ENCODE data around the gene ZKSCAN5.

Gene ZKSCAN5

DNA sequence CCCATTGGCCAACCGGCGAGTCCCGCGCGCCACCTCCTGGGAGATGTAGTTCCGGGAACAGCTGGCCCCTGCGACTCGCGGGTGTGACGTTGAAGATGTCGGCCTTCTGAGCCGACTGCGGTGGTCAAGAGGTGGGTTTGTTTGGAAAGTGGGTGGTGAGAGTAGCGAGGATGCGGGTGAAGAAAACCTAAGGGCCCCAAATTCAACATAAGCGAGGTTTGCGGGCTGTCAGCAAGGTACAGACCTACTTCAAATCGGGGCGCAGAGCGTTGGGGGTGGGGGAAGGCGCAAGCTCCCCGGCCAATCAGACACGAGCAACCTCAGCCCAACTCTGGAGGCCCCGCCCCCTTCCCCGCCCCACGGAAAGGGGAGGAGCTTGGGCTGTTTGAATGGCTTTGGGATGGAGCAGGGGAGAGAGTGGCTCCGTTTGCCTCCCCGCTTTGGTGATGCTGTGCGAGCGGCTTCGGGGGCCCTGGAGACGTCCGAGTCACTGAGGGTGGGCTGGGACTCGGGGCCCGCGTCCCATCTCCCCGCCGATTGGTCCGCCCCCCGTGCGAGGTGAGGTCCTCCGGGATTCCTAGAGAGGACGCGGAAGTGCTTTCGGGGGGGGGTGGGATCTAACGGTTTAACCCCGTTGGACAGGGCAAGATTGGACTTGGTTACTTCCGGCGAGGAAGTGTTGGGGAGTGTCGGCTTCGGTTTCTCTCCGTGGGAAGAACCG is at the start of gene ZKSCAN5:
ZKSCAN5 (plus strand) TSS at position 60 of the 721 bp plus-strand sequence. CDS start 1,383 bp downstream, outside the sequence.
- DNase-seq (ENCODE audit: low read depth in 2 of 2), result peak; percentile 92 to 96

DNA sequence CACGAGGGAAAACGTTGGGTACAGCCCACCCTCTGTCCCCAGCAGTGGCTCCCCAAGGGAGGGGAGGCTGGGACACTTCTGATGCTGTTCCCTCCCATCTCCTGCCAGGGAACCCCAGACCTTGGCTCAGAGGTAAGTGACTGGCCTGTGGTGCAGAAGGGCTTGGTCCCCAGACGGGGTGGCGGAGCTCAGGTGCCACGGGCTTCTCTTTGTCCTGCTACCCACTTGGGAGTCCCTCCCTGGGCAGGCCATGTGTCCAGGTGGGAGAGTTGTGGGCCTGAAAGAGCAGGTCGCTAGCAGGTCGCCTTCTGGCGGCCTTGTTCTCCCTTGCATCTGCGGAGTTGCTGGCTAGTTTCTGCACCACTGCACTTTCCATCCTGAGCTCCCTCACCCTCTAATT is 48.6 kb upstream of the ZKSCAN5 start:
- no peak for DNase-seq (ENCODE audit: low read depth in 2 of 2)

DNA sequence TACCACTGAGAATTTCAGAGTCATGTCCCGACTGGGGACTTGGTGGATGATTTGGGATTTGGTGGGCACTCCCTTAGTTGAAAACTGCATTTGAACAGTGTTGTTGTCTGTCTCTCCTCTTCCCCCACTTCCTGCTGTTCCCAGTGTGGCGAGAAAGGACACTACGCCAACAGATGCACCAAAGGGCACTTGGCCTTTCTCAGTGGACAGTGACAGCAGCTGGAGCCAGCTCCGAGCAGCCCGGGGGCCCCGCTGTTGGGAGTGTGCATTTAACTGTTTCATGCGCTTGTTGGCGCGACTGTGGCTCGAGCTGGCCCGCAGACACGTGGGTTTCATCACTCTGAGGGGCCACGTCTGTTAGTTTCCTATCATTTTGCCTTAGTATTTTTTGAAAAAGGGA is 48.2 kb upstream of the ZKSCAN5 start:
- DNase-seq (ENCODE audit: low read depth in 2 of 2), result no peak

DNA sequence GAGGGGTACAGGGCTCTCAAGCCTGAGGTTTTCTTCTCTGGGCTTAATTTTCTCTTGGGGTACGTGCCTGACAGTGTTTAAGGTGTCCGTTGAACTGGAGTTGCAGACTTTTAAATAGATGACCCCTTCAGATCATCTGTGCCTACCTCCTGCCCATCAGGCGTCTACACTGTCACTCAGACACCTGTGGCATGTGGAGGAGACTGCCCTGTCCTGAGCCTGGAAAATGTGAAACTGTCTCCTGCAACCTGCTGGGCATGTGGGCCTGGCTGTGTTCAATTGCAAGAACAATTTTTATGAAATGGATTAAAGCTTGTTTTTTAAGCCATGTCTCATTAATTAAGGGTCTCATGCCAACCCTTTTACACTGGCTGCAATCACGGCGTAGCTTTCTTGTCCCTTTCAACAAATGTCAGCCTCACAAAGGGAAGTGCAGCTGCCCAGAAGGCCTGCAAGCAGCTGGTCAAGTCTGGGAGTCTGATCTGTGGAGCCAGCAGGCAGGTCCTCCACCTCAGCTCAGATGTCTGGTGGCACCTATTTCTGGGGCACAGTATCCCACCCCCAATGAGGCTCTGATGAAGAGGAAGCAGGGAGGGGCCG is 47.3 kb upstream of the ZKSCAN5 start:
- DNase-seq (ENCODE audit: low read depth in 2 of 2), result no peak

DNA sequence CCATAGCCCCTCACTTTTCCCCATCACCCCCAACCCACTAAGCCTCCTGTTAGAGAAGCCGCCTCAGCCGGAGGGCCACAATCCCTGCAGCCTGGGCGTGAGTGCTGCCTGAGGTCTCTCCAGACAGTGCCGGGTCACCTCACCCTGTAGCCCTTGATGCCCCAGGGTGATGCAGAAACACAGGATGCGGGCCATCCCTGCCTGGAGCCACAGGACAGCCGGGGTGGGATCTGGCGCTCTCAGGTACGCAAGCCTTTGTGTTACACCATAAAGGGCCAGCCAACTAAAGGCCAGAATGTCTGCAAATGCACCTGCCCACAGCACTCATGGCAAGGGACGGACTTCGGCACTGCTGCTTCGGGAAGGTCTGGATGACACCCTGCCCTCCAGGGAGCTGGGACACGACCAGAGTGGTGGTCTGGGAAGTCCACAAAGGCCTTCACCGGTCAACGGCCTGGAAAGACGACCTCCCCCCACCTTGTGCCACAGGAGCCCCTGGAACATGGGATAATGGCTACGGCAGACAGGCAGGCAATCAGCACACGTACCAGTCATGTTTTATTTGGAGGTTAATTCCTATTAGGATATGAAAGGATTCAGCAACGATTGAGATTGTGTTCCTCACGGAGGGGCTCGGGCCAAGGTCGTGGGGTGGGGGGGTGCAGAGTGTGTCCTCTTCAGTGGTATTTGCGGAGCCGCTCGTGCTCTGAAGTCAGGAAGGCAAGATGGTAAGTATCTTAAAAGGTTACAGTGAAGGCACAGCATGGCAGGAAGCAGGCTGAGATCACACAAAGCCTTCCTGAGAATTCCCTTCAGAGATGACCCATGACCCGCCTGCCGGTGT is 46.6 kb upstream of the ZKSCAN5 start:
- DNase-seq (ENCODE audit: low read depth in 2 of 2), result no peak

DNA sequence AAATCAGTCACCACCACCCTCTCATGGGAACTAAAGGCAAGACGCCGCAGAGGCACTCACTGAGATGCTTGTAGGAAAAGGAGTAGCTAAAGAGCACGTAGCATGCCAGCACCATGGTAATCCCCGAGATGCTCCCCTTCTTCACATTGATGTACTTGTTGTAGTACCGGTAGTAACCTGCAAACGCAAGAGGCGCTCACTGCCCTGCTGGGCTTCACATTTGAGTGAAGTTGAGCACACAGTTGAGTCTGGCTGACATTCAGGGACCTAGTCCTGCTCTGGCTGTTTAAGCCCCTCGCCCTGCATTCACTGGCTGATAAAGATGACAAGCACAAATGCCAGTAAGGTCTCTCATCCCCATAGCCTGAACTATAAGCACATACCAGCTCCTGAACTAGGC is 45.4 kb upstream of the ZKSCAN5 start:
- DNase-seq (ENCODE audit: low read depth in 2 of 2), result no peak

DNA sequence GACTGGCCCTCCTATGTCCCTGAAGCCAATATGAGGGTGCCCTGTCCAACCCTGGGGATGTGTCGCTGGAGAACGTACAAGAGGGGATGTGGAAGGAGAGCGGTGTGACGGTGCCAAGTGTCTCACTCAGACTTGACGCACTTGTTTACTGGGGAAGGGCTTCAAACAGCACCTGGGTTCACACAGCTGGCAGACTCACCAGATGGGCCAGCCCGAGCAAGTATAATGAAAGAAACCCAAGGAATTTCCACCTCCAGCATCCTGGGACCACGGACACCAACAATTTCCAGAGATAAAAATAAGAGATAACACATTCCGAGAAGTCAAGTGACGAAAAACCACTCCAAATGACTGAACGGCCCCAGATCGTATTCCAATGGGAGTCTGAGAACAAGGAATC is 43.8 kb upstream of the ZKSCAN5 start:
- DNase-seq (ENCODE audit: low read depth in 2 of 2), result no peak

DNA sequence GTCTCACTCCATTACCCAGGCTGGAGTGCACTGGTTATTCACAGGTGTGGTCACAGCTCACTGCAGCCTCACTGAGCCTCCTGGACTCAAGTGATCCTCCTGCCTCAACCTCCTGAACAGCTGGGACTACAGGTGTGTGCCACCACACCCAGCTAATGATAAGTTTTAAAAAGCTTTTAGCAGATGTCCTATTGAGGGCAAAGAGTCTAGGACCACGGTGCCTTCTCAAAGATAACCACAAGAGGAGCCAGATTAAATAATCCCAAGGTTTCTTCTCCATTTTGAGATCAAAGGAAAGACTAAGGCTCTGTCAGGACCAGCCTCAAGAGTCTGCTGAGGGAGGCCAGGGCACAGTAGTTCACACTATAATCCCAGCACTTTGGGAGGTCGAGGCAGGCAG is 43.2 kb upstream of the ZKSCAN5 start:
- DNase-seq (ENCODE audit: low read depth in 2 of 2), result no peak

DNA sequence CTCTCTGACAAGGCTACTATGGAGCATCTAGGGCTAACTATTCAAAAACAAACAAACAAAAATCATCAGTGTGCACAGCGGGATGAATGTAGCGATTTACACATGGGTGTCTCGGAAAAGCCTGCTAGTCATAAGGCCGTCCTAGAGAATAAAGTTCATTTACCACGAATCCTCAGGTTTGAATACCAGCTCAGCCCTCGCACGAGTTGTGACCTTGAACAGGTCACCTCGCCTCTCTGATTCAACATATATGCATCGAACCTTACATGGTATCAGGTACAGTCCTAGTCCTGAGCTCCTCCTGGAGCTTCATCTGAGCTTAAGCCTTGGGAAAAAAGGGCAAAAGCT is 39.1 kb upstream of the ZKSCAN5 start:
- no peak for DNase-seq (ENCODE audit: low read depth in 2 of 2)

DNA sequence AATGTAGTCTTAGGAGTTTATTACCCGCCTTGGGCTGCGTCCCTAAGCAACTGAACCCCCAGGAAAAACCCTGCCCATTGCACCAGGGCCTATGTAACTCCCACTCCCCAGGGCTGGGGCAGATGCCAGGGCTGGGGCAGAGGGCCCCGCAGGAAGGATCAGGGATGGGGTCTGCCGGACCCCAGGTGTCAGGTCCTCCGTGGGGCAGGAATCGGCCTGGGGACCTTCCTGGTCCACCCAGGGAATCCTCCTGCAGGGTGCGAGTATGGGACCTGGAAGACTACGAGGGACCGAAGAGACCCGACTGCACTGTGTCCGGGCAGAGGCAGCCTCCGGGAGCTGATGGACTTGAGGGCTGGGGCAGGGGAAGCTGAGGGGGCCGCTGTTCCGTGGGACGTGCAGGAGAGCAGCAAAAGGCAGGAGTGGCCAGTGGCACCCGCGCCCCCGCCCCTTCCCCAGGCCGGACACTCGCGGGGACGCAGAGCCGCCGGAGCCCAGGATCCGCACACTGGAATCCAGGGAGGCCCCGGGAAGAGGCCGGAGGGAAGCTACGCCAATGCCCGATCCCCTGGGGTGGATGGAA is 36.0 kb upstream of the ZKSCAN5 start:
- DNase-seq (ENCODE audit: low read depth in 2 of 2), result no peak

DNA sequence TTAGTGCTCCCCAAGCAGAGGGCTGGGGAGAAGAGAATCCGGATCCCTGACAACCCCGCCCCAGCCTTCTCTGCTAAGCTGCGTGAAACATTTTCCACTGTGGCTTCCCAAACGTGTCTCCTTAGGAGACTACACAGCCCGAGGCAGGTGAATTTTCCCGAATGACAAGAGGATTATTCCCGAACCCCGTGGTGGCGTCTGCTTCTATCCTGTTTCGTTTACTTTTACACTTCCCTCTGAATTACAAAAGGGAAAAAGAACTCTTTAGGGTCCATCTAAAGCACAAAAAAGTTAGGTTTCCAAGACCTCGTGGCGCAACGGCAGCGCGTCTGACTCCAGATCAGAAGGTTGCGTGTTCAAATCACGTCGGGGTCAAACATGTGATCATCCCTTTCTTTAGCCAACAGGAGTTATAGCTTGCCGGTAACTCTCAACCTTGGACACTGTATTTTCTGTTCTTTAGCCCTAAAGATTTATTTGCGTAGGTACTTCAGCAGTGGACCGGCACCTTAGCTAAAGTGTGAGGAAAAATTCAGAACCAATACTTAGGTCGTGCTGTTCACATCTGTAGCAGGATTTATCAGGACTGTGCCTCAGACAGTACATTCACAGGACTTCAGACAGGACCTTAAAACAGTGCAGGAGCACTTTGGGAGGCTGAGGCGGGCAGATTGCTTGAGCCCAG is 34.9 kb upstream of the ZKSCAN5 start:
- DNase-seq (ENCODE audit: low read depth in 2 of 2), result no peak

DNA sequence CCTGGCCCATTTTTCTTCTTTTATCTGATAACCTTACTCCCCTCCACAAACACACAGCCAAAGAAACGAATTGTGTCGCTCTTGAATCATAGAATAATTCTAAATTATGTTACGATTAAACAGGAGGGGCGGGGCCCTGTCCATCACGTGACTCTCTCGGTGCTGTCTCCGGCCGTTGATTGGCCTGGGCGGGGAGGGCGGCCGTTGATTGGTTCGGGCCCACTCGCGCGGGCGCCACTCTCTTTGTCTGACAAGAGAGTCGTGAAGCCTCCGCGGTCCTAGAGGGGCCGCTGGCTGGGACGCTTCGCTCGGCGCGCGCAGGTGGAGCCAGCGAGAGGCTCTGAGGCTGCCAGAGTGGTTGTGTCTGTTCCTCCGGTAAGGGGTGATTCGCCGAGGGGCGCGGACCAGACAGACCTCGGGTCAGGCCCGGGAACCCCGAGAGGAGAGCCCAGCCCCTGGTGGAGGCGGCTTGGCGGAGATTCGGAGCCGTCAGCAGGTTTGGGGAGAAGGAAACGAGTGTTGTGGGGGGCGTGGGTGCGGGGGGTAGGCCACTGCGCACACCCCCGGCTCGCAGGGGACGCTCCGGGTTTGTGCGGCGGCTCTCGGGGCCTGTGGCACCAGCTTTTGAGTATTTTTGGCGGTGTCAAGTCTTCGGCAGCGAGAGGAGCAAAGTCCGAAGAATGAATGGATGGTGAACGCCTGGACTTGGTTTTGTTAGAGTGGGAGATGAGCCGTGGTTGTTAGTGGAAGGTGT is 31.7 kb upstream of the ZKSCAN5 start, which contains the start of gene ZNF789:
ZNF789 (plus strand) TSS at position 330 of the 754 bp plus-strand sequence. CDS start 3,567 bp downstream, outside the sequence.
- peak; percentile 96 to 97 for DNase-seq (ENCODE audit: low read depth in 2 of 2)

DNA sequence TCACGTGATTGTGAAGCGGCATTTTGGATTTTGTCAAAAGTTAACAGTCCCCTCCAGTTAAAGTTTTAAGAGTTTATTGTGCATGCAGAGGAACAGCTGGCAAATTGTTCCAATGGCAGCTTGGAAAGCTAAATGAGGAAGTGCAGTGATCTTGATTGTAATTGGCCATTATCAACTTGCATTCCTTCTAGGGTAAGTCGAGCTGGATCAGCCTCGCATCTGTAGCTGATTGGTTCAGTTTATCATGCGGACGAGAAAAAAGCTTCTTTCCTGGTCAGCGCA is 31.2 kb upstream of the ZKSCAN5 start:
- no peak for DNase-seq (ENCODE audit: low read depth in 2 of 2)

DNA sequence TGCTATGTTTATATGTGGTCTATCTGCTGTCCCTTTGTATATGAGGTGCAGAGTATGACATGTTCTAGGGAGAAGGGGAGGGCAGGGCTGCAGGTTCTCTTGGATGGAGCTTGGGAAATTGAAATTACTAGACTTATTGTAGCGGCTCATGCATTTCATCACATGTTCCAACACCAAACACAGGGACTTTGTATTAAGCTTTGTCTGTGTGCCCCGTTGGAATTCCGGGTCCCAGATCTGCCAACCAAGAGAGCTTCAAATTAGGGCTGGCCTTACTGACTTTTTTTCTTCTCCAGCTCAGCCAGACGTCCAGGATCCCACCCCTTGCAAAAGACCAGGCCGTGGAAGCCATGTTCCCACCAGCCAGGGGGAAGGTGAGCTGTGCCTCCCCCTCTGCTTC is 28.4 kb upstream of the ZKSCAN5 start:
- DNase-seq (ENCODE audit: low read depth in 2 of 2), result no peak

DNA sequence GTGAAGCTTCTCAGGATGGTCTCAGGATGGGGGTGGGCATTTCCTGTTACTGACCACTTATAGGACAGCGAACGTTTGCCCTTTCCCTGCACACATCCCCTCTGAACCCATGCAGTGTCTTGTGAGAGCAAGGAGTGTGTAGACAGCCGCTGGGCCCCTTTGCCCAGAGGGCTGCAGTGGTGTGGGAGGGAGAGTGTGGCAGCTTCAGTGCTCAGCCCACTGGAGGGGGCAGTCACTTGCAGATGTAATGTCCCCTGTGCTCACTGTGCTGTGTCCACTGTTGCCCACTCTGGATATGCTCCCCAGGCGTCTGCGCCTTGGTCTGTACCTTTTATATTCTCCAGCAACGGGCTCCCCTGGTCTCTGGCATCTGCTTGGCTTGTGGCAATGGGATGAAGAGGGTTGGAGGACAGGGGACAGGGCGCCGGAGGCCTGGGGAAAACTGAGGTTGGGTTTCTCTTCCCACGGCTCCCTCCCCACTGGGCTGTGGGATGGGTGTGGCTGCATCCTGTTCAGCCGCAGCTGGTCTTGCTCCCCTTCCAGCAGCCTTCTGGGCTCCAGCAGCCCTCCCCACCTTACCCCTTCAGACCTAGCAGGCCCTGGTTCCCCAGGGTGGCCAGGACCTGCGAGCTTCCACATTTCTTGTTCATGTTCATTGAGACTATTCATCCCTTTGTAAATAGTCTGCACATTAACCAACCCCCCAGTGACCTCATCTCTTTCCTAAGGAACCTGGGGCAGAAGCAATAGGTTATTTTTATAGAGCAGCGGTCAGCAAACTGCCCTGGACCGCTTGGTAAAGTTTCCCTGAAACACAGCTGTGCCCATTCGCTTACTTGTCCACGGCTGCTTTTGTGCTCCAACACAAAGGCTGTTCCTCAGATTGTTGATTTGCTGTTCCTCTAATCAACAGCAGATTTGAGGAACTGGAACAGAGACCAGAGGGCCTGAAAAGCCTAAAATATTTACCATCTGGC is 25.7 kb upstream of the ZKSCAN5 start:
- no peak for DNase-seq (ENCODE audit: low read depth in 2 of 2)

DNA sequence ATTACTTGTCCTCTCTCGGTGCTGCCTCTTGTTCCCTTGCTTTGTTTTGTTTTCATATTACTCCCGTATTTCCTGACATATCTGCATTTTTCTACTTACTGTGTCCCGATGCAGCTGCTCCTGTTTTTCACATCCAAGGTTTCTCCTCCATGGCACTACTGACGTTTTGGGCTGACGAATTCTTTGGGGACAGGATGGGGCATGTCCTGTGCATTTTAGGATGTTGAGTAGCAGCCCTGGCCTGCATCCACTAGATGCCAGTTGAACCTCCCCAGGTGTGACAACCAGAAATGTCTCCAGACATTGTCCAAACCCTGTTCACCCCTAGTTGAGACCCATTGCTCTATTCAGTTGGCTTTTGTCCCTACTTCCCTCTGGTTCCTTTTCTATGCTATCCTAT is 19.4 kb upstream of the ZKSCAN5 start:
- DNase-seq (ENCODE audit: low read depth in 2 of 2), result no peak

DNA sequence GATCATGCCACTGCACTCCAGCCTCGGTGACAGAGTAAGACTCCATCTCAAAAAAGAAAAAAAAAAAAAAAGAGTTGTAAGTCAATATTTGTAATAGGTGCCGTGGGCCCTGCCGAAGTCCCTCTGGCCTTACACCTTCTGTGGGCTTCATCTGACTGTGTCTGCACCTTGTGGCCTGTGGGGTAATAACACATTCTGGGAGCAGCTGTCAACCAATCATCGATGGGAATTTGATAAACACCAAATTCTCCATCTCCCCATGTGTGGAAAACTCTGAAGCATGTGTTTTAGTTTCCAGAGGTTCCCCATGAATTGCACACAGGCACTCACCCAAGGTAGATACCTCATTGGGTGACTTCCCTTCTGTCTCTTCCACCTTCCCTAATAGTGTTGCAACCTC is 15.2 kb upstream of the ZKSCAN5 start:
- DNase-seq (ENCODE audit: low read depth in 2 of 2), result no peak

DNA sequence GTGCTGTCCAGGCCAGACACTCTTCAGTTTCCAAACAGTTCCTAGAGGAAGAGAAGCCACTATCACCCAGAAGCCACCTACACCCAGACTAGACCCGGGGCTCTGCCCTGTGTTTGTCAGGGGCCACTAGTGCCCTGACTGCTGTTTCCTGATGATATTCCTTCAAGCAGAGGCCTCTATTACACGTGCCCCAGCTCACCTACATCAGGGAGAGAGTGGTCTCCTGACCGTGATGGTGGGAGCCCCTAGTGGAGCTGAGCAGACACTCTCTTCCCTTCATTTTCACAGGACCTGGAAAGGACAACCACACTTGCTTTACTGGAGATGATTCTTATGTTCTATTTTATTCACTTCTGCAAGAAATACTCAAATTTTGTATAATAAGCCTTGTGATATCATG is 13.6 kb upstream of the ZKSCAN5 start:
- no peak for DNase-seq (ENCODE audit: low read depth in 2 of 2)

DNA sequence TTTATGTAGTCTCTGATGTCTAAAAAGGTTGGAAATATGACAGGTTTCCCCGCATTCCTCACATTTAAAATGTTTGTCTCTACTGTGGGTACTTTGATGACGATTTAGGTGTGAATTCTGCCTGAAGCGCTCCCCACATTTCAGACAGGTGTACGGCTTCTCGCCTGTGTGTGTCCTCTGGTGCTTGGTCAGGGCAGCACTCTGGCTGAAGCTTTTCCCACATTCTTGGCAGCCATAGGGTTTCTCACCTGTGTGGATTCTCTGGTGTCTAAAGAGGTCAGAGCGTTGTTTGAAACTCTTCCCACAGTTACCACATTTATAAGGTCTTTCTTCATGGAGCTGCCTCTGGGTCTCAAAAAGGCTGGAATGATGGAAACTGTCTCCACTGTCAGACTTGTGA is 10.6 kb upstream of the ZKSCAN5 start:
- DNase-seq (ENCODE audit: low read depth in 2 of 2), result no peak
